OCI-LY3 (cell line): ENCODE measurements around the gene MTUS2.

Experiments used
- H2AFZ ChIP-seq: fragments of 200-600, 300-600 bp; shearing (Covaris generic); 2 replicates; pipeline ENCODE4 v1.6.0; 2014; ENCODE audit warnings: antibody characterized with exemption, low read depth, low read length
- H3K27ac ChIP-seq: fragments of 200-600, 300-600 bp; sonication (generic); 2 replicates; pipeline ENCODE4 v1.5.1; 2014; ENCODE audit warnings: mild to moderate bottlenecking, low read length, moderate library complexity, mixed read lengths
- H3K27me3 ChIP-seq: fragments of 200-600, 300-600 bp; sonication (generic); 2 replicates; pipeline ENCODE4 v1.6.1; 2014; ENCODE audit warnings: low read depth, low read length, mixed read lengths
- H3K36me3 ChIP-seq: fragments of 200-600, 300-600 bp; sonication (generic); replicated peaks from 2 replicates; pipeline ENCODE3; 2014; ENCODE audit warnings: low read depth, low read length, mixed read lengths
- H3K4me1 ChIP-seq: fragments of 300-600, 200-600 bp; sonication (generic); 2 replicates; pipeline ENCODE4 v1.6.1; 2014; ENCODE audit warnings: low read length, mixed read lengths
- H3K4me2 ChIP-seq: fragments of 200-600, 300-600 bp; sonication (generic); 2 replicates; pipeline ENCODE4 v1.6.1; 2014; ENCODE audit warnings: low read length, mixed read lengths
- H3K4me3 ChIP-seq: fragments of 300-600, 200-600 bp; sonication (generic); 2 replicates; pipeline ENCODE4 v1.5.1; 2014; ENCODE audit warnings: antibody characterized with exemption, mild to moderate bottlenecking, low read length, moderate library complexity
- H3K79me2 ChIP-seq: fragments of 300-600, 200-600 bp; shearing (Covaris generic); 2 replicates; pipeline ENCODE4 v1.6.1; 2014; ENCODE audit warnings: mild to moderate bottlenecking, low read length, mixed read lengths
- H3K9ac ChIP-seq: fragments of 300-600, 200-600 bp; shearing (Covaris generic); 2 replicates; pipeline ENCODE4 v1.6.0; 2014; ENCODE audit warnings: mild to moderate bottlenecking, low read length, moderate library complexity
- H3K9me3 ChIP-seq: fragments of 200-600, 300-600 bp; shearing (Covaris generic); 2 replicates; pipeline ENCODE4 v1.6.1; 2014; ENCODE audit warnings: low read length, mixed read lengths; ENCODE audit not compliant: insufficient read depth
- H4K20me1 ChIP-seq: fragments of 200-600, 300-600 bp; sonication (generic); 2 replicates; pipeline ENCODE4 v1.6.1; 2016; ENCODE audit warnings: low read length, mixed read lengths; ENCODE audit not compliant: insufficient read depth
- CTCF ChIP-seq: fragments of 200-600, 300-600 bp; sonication (generic); IDR thresholded peaks from 2 replicates; pipeline ENCODE4 v1.5.1; 2014; ENCODE audit warnings: antibody characterized with exemption, low read length, low read depth
- EZH2phosphoT487 ChIP-seq: fragments of 200-600 bp; shearing (Covaris generic); IDR thresholded peaks from 2 replicates; pipeline ENCODE4 v1.6.1; 2018; ENCODE audit warnings: antibody characterized with exemption, mixed run types, low read depth

MTUS2 gene

GRCh38 chr13:28825379-28825778, 5.2 kb downstream of the MTUS2 start:
- no peaks in the 10 kb centered on the region for H3K4me1 ChIP-seq
- H3K9ac ChIP-seq: no peak overlapping the region
- peaks cover 3% of the 10 kb centered on the region for H3K36me3 ChIP-seq
- H3K27ac ChIP-seq: no peak overlapping the region
- H3K4me2 ChIP-seq: no peak overlapping the region
- no peaks in the 10 kb centered on the region for H3K79me2 ChIP-seq
- H3K4me3 ChIP-seq: no peak overlapping the region
- no peaks in the 10 kb centered on the region for H3K27me3 ChIP-seq
- no peak for TF ChIP-seq EZH2phosphoT487
- TF ChIP-seq CTCF: no peak
- H3K9me3 ChIP-seq: peaks cover 22% of the 10 kb centered on the region
- H2AFZ ChIP-seq: no peak overlapping the region
- no peaks in the 10 kb centered on the region for H4K20me1 ChIP-seq

DNA sequence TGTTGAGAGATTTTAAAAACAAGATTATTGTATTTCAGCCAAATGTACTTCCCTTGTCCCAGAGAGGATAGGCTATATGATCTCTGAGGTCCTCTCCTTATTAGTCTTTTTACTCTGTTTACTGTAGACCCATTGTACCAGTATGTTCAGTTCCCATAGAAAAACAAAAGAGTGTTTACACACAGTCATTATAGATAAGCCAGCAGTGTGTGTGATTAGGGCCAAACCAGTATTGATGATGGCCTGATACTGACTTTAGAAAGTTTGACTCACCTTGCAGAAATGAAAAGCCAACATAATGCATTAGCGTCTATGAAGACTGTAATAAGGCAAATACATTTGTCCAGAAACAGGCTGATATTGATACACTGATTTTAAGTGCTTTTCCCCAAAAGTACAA, 6.2 kb downstream of the MTUS2 start:
- Histone ChIP-seq H3K9me3 (peaks cover 32% of the 10 kb centered on the region), H3K36me3 (peaks cover 3% of the 10 kb centered on the region), H2AFZ (no peak overlapping the region), H3K27me3 (no peaks in the 10 kb centered on the region), H3K9ac (no peak overlapping the region), H3K27ac (no peak overlapping the region), H3K4me2 (no peak overlapping the region), H3K4me3 (no peak overlapping the region), H3K4me1 (no peaks in the 10 kb centered on the region), H3K79me2 (no peaks in the 10 kb centered on the region), H4K20me1 (no peaks in the 10 kb centered on the region)
- TF ChIP-seq CTCF (no peak), EZH2phosphoT487 (no peak)

GRCh38 chr13:28830580-28830979, 10.4 kb downstream of the MTUS2 start:
- Histone ChIP-seq H4K20me1 (no peaks in the 10 kb centered on the region), H3K4me1 (no peaks in the 10 kb centered on the region), H3K4me3 (no peak overlapping the region), H3K27ac (no peak overlapping the region), H3K36me3 (no peaks in the 10 kb centered on the region), H2AFZ (no peak overlapping the region), H3K79me2 (no peaks in the 10 kb centered on the region), H3K27me3 (no peaks in the 10 kb centered on the region), H3K4me2 (no peak overlapping the region), H3K9ac (no peak overlapping the region), H3K9me3 (peaks cover 17% of the 10 kb centered on the region)
- TF ChIP-seq CTCF (no peak), EZH2phosphoT487 (no peak)

DNA sequence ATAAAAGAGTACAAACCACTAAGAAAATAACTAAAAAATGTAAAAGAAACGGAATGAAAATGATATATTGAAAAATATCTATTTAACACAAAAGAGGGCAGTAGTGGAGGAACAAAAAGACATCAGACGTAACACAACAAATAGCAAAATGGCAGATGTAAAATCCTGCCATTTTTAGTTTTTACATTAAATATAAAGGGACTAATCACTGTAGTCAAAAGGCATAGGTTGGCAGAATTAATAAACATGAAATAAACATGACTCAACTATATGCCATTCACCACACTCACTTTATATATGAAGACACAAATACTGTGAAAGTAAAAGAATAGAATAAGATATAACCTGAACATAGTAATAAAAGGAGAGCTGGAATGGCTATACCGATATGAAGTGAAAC, 11.0 kb downstream of the MTUS2 start:
- no peak overlapping the region for H3K4me3 ChIP-seq

More for the DNA sequence above, 11.0 kb downstream of the MTUS2 start:
- Histone ChIP-seq H3K79me2 (no peaks in the 10 kb centered on the region), H3K4me1 (no peaks in the 10 kb centered on the region), H3K27me3 (no peaks in the 10 kb centered on the region), H3K36me3 (no peaks in the 10 kb centered on the region), H4K20me1 (no peaks in the 10 kb centered on the region), H3K9ac (no peak overlapping the region), H2AFZ (no peak overlapping the region), H3K9me3 (peaks cover 17% of the 10 kb centered on the region), H3K4me2 (no peak overlapping the region), H3K27ac (no peak overlapping the region)
- no peak for TF ChIP-seq CTCF
- TF ChIP-seq EZH2phosphoT487: no peak
